NCI-H1694 (cell line): ENCODE results near the gene GFI1.
A peak's percentile ranks its signal among the peaks of the same experiment; 100 is the strongest.

ENCODE experiments used
- DNase-seq: peaks from one replicate; lab custom pipeline; 2025; lab: John Stamatoyannopoulos, UW

Gene GFI1

GRCh38 chr1:92488416-92488815 is 1.7 kb upstream of the GFI1 start:
- no peak for DNase-seq

- no peak for DNase-seq
Observed at GRCh38 chr1:92487078-92487605, 417 bp upstream of the GFI1 start.

GRCh38 chr1:92485381-92486250 is 1.1 kb downstream of the GFI1 start:
- peak; percentile 27 for DNase-seq

GRCh38 chr1:92484472-92485380 is 2.0 kb downstream of the GFI1 start:
- peak; percentile 23 for DNase-seq

GRCh38 chr1:92483610-92484471 is 2.9 kb downstream of the GFI1 start:
- DNase-seq, result no peak

GRCh38 chr1:92482665-92483609 is 3.8 kb downstream of the GFI1 start:
- no peak for DNase-seq

GRCh38 chr1:92481971-92482664 is 4.6 kb downstream of the GFI1 start:
- no peak for DNase-seq

GRCh38 chr1:92481599-92481925 is 5.2 kb downstream of the GFI1 start:
- DNase-seq, result no peak

GRCh38 chr1:92480813-92481598 is 5.7 kb downstream of the GFI1 start:
- no peak for DNase-seq

- no peak for DNase-seq
Observed at GRCh38 chr1:92480200-92480812, 6.4 kb downstream of the GFI1 start.

GRCh38 chr1:92479587-92479986 is 7.1 kb downstream of the GFI1 start:
- no peak for DNase-seq

- no peak for DNase-seq
Observed at GRCh38 chr1:92478393-92478792, 8.3 kb downstream of the GFI1 start.

- no peak for DNase-seq
Observed at GRCh38 chr1:92476071-92476631, 10.6 kb downstream of the GFI1 start.

- no peak for DNase-seq
Observed at GRCh38 chr1:92475029-92475428, 11.7 kb downstream of the GFI1 start.

- DNase-seq, result no peak
Observed at GRCh38 chr1:92473781-92474495, 12.8 kb downstream of the GFI1 start.

GRCh38 chr1:92470216-92470615 is 16.5 kb downstream of the GFI1 start:
- DNase-seq, result no peak

GRCh38 chr1:92466683-92467352 is 19.9 kb downstream of the GFI1 start:
- DNase-seq, result no peak
